HepG2 (cell line): ENCODE data around the gene TAMM41. TPM values are rescaled to one million over a fixed set of nuclear protein-coding genes. Genes with fewer than 3 reads are reported as not detected.

Source experiments
- ATAC-seq: fragments of 200-7000 bp; cut with Tn5 transposase; 3 replicates; pipeline ENCODE4 v1.9.1; 2020; ENCODE audit warnings: mild to moderate bottlenecking, moderate library complexity
- BruUV-seq: library from RNA; stranded (reverse); fragments of 400-500 nt; replicated peaks from 2 replicates; lab custom pipeline; 2021; lab: Mats Ljungman, UMichigan
- CTCF ChIA-PET: fragments of 300-600 bp; formaldehyde crosslinking; extraction: SDS; loops from one replicate; lab custom pipeline; 2021; ENCODE audit warnings: low total read pairs, inconsistent platforms, low intra/inter-chr PET ratio; lab: Yijun Ruan, JAX
- POLR2A ChIA-PET: fragments of 350-600 bp; sonication (Branson Sonifier 250); formaldehyde crosslinking; loops from one replicate; lab custom pipeline; 2020; ENCODE audit warnings: antibody characterized with exemption, inconsistent platforms; lab: Yijun Ruan, JAX
- DNase-seq: peaks from one replicate; pipeline ENCODE4 v3.0.0-alpha.2; 2015; ENCODE audit warnings: low spot score
- FAIRE-seq: peaks from 3 replicates; lab custom pipeline; 2011; peaks lifted over from hg19 to GRCh38; lab: Jason Lieb, UNC
- H2AFZ ChIP-seq: one replicate; pipeline ENCODE4 v1.6.1; 2011; ENCODE audit warnings: low read length, inconsistent platforms
- H3K27ac ChIP-seq: fragments of 300-600 bp; 3 replicates; pipeline ENCODE4 v1.8.0; 2011; ENCODE audit warnings: mixed run types, mild to moderate bottlenecking, mixed read lengths, low read length, inconsistent platforms; ENCODE audit not compliant: insufficient read depth; ENCODE audit errors: extremely low read length
- H3K27me3 ChIP-seq, 2 experiments: fragments of 200-600 bp in 1 of 2; 2 replicates in 1 of 2; 3 replicates in 1 of 2; pipeline versions ENCODE4 v1.6.0 to v1.8.0; 2011; ENCODE audit warnings: low read length in 2 of 2, mild to moderate bottlenecking in 2 of 2, moderate library complexity in 2 of 2, inconsistent platforms in 1 of 2; ENCODE audit not compliant: insufficient read depth in 2 of 2, control insufficient read depth in 1 of 2
- H3K36me3 ChIP-seq, 2 experiments: fragments of 200-600 bp in 1 of 2; replicated peaks in 1 of 2; 2 replicates in 1 of 2; 3 replicates in 1 of 2; pipeline versions ENCODE4 v1.5.1 to v1.8.0; 2011; ENCODE audit warnings: low read length in 2 of 2, inconsistent platforms in 1 of 2; ENCODE audit not compliant: insufficient read depth in 2 of 2, control insufficient read depth in 1 of 2
- H3K4me1 ChIP-seq: 2 replicates; pipeline ENCODE4 v1.5.1; 2012; ENCODE audit warnings: low read length, inconsistent platforms; ENCODE audit not compliant: insufficient read depth
- H3K4me2 ChIP-seq: 2 replicates; pipeline ENCODE4 v1.6.0; 2011; ENCODE audit warnings: low read depth, low read length, inconsistent platforms
- H3K4me3 ChIP-seq, 3 experiments: fragments of 200-600 bp in 1 of 3; sonication (generic), shearing (Covaris generic) in 1 of 3; replicated peaks in 1 of 3; 2 replicates each; pipeline ENCODE4 v1.5.1; 2011 to 2016; ENCODE audit warnings: low read length in 3 of 3, inconsistent platforms in 2 of 3, low read depth in 2 of 3, mild to moderate bottlenecking in 2 of 3, control low read depth in 1 of 3, mixed read lengths in 1 of 3; ENCODE audit not compliant: insufficient read depth in 1 of 3
- H3K79me2 ChIP-seq: one replicate; pipeline ENCODE4 v1.6.1; 2011; ENCODE audit warnings: low read length, inconsistent platforms; ENCODE audit not compliant: insufficient read depth
- H3K9ac ChIP-seq: 2 replicates; pipeline ENCODE4 v1.6.0; 2011; ENCODE audit warnings: mild to moderate bottlenecking, low read depth, low read length, inconsistent platforms; ENCODE audit not compliant: insufficient read depth
- H3K9me3 ChIP-seq: 2 replicates; pipeline ENCODE4 v1.5.1; 2012; ENCODE audit warnings: mild to moderate bottlenecking, low read length
- H4K20me1 ChIP-seq: 2 replicates; pipeline ENCODE4 v1.6.0; 2011; ENCODE audit warnings: inconsistent platforms, mild to moderate bottlenecking, low read length, moderate library complexity; ENCODE audit not compliant: insufficient read depth
- ETS1 ChIP-seq: sonication (generic); formaldehyde crosslinking; IDR thresholded peaks from 2 replicates; pipeline ENCODE4 v1.4.0; 2020; ENCODE audit warnings: missing genetic modification reagents
- HBP1 ChIP-seq: IDR thresholded peaks from 2 replicates; pipeline ENCODE4 v1.6.1; 2016; ENCODE audit warnings: low read depth, control low read depth
- HMG20B ChIP-seq: conservative IDR thresholded peaks from 2 replicates; pipeline ENCODE4 v1.6.1; 2016; ENCODE audit warnings: missing genetic modification reagents, missing compliant biosample characterization
- HOXA9 ChIP-seq: sonication (generic); formaldehyde crosslinking; IDR thresholded peaks from 2 replicates; pipeline ENCODE4 v1.8.1; 2022; ENCODE audit warnings: missing genetic modification reagents, mild to moderate bottlenecking, moderate library complexity, borderline replicate concordance
- RAD21 ChIP-seq: fragments of 450-650 bp; formaldehyde crosslinking; IDR thresholded peaks from 2 replicates; pipeline ENCODE4 v1.5.0; 2020; ENCODE audit warnings: mild to moderate bottlenecking
- SIN3A ChIP-seq: IDR thresholded peaks from 2 replicates; pipeline ENCODE4 v1.6.1; 2011; ENCODE audit warnings: low read depth, mild to moderate bottlenecking, control low read depth, low read length, borderline replicate concordance
- TEF ChIP-seq: sonication (generic); formaldehyde crosslinking; IDR thresholded peaks from 2 replicates; pipeline ENCODE4 v1.5.0; 2020; ENCODE audit warnings: missing genetic modification reagents
- XRCC5 ChIP-seq: fragments of 200-400 bp; formaldehyde crosslinking; optimal IDR thresholded peaks from 2 replicates; pipeline ENCODE3; 2017; ENCODE audit warnings: mild to moderate bottlenecking, low read length
- ZNF33B ChIP-seq: sonication (generic); formaldehyde crosslinking; IDR thresholded peaks from 2 replicates; pipeline ENCODE4 v1.5.1; 2020; ENCODE audit warnings: mild to moderate bottlenecking, missing genetic modification reagents
- ZNF350 ChIP-seq: sonication (generic); formaldehyde crosslinking; IDR thresholded peaks from 2 replicates; pipeline ENCODE4 v1.4.0; 2020; ENCODE audit warnings: mild to moderate bottlenecking, low read depth, missing genetic modification reagents, borderline replicate concordance
- ZNF629 ChIP-seq: sonication (generic); formaldehyde crosslinking; conservative IDR thresholded peaks from 2 replicates; pipeline ENCODE4 v1.5.0; 2020; ENCODE audit warnings: missing genetic modification reagents
- ZNF746 ChIP-seq: sonication (generic); formaldehyde crosslinking; IDR thresholded peaks from 2 replicates; pipeline ENCODE4 v1.8.0; 2022; ENCODE audit warnings: mild to moderate bottlenecking, missing genetic modification reagents
- ZNF75D ChIP-seq: sonication (generic); formaldehyde crosslinking; IDR thresholded peaks from 2 replicates; pipeline ENCODE4 v1.8.1; 2023; ENCODE audit warnings: missing genetic modification reagents, mild to moderate bottlenecking, borderline replicate concordance
- ZNF816 ChIP-seq: sonication (generic); formaldehyde crosslinking; IDR thresholded peaks from 2 replicates; pipeline ENCODE4 v1.8.0; 2022; ENCODE audit warnings: missing genetic modification reagents, mild to moderate bottlenecking, borderline replicate concordance
- ZNF83 ChIP-seq: sonication (generic); formaldehyde crosslinking; IDR thresholded peaks from 2 replicates; pipeline ENCODE4 v1.4.0; 2020; ENCODE audit warnings: missing genetic modification reagents, mild to moderate bottlenecking, borderline replicate concordance
- ZNF839 ChIP-seq: sonication (generic); formaldehyde crosslinking; IDR thresholded peaks from 2 replicates; pipeline ENCODE4 v1.4.0; 2020; ENCODE audit warnings: missing genetic modification reagents, mild to moderate bottlenecking, borderline replicate concordance
- WGBS: methylation state at CpG from one replicate; pipeline ENCODE4 v1.1.6; 2017; ENCODE audit warnings: low lambda C conversion rate; 5-methylcytosine and 5-hydroxymethylcytosine counted together
- in situ Hi-C: cut with HindIII; loops from 2 replicates; pipeline ENCODE4 v1.10.0; 2017; ENCODE audit warnings: low pct_unique_long_range_greater_than_20kb; ENCODE audit not compliant: extremely low pct_ligation_motif_present
- intact Hi-C: fragments of 100-400 bp; cut with micrococcal nuclease; formaldehyde crosslinking; loops from one replicate; pipeline ENCODE4 v1.10.0; 2022; ENCODE audit not compliant: unreplicated experiment
- polyA plus RNA-seq, 8 experiments: library from polyadenylated mRNA; depleted of rRNA in 3 of 8; stranded (reverse) in 7 of 8; unstranded in 1 of 8; fragments of >200 nt; fragmentation: Illumina TruSeq in 4 of 8; extraction: Trizol in 4 of 8; gene quantifications; 2 replicates each; pipeline versions ENCODE4 v1.2.1 to v1.2.3, GENCODE V29; 2011 to 2016; ENCODE audit warnings: low read depth in 4 of 8, missing spikeins in 1 of 8, mixed read lengths in 1 of 8; ENCODE audit not compliant: insufficient read depth in 1 of 8
- total RNA-seq, 5 experiments: library from RNA; depleted of rRNA; stranded (reverse); fragments of >200 nt; fragmentation: Illumina TruSeq; extraction: Trizol; gene quantifications; 2 replicates each; pipeline ENCODE4 v1.2.3, GENCODE V29; 2016; ENCODE audit warnings: low read depth in 1 of 5
- TF ChIP-seq, protein P1 (sequence below): sonication (generic); formaldehyde crosslinking; IDR thresholded peaks from 2 replicates; pipeline ENCODE4 v1.5.1; 2020; ENCODE audit warnings: missing genetic modification reagents, mild to moderate bottlenecking, borderline replicate concordance
- TF ChIP-seq, protein P2 (sequence below): IDR thresholded peaks from 2 replicates; pipeline ENCODE4 v1.6.1; 2016; ENCODE audit warnings: missing biosample characterization, missing genetic modification reagents, low read depth
- TF ChIP-seq, protein P3 (sequence below): IDR thresholded peaks from 2 replicates; pipeline ENCODE4 v1.6.1; 2012; ENCODE audit warnings: inconsistent platforms

TAMM41 gene
- total and polyA plus RNA-seq, 2 of the 13 experiments (the other 11 are each of a cell fraction or from before 2014, with no cell fraction given): 9.9 to 12.2 TPM

DNA sequence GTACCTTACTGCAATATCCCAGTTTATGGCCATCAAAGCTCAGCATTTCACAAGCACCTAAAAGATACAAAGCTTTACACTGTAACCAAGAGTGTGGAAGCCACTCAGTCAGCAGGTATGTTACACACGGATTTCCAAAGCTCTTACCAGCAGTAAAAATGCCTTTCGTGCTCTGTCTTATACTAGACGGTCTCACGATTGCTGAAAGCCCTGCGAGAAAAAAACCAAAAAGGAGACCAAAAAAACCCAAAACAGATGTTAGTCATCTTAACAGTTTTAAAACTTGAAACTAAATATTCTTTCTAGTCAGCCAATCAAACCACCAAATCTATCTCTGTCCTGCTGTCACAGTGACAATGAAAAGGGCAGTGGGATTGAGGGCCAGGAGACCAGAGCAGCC is 39.0 kb downstream of the TAMM41 start (continued):
- TF ChIP-seq ETS1 (CRISPR knock-in tag): no peak
- TF ChIP-seq ZNF33B (CRISPR knock-in tag): no peak
- no peak for TF ChIP-seq ZNF83 (CRISPR knock-in tag)
- no peak for TF ChIP-seq RAD21 (CRISPR knock-in tag)
- TF ChIP-seq ZNF350 (CRISPR knock-in tag): no peak
- TF ChIP-seq, all 625 proteins: peak for 0

- Histone ChIP-seq H2AFZ (no peak overlapping the region), H3K79me2 (no peaks in the 10 kb centered on the region), H3K4me2 (no peak overlapping the region), H3K27me3 (no peaks in the 10 kb centered on the region), H3K4me3 (no peak overlapping the region), H3K27ac (no peak overlapping the region), H3K36me3 (peaks cover 14 to 78% of the 10 kb centered on the region in 2 experiments), H4K20me1 (no peaks in the 10 kb centered on the region; the same call in 1 of the 2 replicates), H3K9me3 (no peaks in the 10 kb centered on the region), H3K9ac (no peak overlapping the region), H3K4me1 (no peaks in the 10 kb centered on the region)
- POLR2A ChIA-PET: no interaction called here
- intact Hi-C loops: no loop called here
- ATAC-seq (no peak), FAIRE-seq (no peak), DNase-seq (no peak)
- CTCF ChIA-PET: no interaction called here
- no TSS peak for BruUV-seq
- 96% methylated on average over 7 of the region's 7 CpGs for WGBS
- in situ Hi-C loops: loop anchor here (10.0 kb wide), 1 partner anchor 421 kb away; no protein-coding TSS in a partner anchor
- TF ChIP-seq ZNF746 (no peak), XRCC5 (no peak), TEF (CRISPR knock-in tag) (no peak), HOXA9 (CRISPR knock-in tag) (no peak), ZNF839 (no peak), SIN3A (no peak), ZNF816 (no peak), ZNF75D (CRISPR knock-in tag) (no peak), HMG20B (no peak), ZNF629 (CRISPR knock-in tag) (no peak), HBP1 (CRISPR knock-in tag) (no peak)
- TF ChIP-seq, protein P1, sequence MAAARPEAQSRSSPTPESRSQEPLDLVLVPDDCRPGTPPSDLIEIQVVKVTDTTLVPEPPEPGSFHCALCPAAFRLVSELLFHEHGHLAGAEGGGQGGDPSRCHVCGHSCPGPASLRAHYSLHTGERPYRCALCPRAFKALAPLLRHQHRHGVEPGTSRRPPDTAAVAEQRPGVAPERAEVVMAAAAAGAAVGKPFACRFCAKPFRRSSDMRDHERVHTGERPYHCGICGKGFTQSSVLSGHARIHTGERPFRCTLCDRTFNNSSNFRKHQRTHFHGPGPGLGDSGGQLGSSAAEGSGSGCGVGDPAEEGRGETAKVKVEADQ (CRISPR knock-in tag): no peak
- TF ChIP-seq, protein P2, sequence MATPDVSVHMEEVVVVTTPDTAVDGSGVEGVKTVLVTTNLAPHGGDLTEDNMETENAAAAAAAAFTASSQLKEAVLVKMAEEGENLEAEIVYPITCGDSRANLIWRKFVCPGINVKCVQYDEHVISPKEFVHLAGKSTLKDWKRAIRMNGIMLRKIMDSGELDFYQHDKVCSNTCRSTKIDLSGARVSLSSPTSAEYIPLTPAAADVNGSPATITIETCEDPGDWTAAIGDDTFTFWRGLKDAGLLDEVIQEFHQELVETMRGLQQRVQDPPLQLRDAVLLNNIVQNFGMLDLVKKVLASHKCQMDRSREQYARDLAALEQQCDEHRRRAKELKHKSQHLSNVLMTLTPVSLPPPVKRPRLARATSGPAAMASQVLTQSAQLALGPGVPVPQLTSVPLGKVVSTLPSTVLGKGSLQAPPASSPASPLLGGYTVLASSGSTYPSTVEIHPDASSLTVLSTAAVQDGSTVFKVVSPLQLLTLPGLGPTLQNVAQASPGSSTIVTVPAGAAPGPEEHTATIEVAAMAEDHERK (CRISPR knock-in tag): no peak
- TF ChIP-seq, protein P3, sequence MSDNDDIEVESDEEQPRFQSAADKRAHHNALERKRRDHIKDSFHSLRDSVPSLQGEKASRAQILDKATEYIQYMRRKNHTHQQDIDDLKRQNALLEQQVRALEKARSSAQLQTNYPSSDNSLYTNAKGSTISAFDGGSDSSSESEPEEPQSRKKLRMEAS: no peak
Observed at GRCh38 chr3:11805716-11806115, 41.0 kb downstream of the TAMM41 start.
